ENCODE data around the gene DDX21.
"Not testable (repeated sequence)": the region's sequence is repeated elsewhere in the genome, so short reads cannot be mapped to it uniquely, and the experiment has no call there.

The DDX21 gene

GRCh38 chr10:68938117-68938516, 17.9 kb upstream of the DDX21 start:
- intact Hi-C loops (cut with DNase I; ENCODE audit: low total_unique reads) = no loop called here
- no peaks in the 10 kb centered on the region for H3K9me3 ChIP-seq
- no peak overlapping the region for H3K4me3 ChIP-seq
- TF ChIP-seq, protein P1, sequence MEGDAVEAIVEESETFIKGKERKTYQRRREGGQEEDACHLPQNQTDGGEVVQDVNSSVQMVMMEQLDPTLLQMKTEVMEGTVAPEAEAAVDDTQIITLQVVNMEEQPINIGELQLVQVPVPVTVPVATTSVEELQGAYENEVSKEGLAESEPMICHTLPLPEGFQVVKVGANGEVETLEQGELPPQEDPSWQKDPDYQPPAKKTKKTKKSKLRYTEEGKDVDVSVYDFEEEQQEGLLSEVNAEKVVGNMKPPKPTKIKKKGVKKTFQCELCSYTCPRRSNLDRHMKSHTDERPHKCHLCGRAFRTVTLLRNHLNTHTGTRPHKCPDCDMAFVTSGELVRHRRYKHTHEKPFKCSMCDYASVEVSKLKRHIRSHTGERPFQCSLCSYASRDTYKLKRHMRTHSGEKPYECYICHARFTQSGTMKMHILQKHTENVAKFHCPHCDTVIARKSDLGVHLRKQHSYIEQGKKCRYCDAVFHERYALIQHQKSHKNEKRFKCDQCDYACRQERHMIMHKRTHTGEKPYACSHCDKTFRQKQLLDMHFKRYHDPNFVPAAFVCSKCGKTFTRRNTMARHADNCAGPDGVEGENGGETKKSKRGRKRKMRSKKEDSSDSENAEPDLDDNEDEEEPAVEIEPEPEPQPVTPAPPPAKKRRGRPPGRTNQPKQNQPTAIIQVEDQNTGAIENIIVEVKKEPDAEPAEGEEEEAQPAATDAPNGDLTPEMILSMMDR (IDR thresholded peaks at IDR 0.05) = no peak
- no peak overlapping the region for H3K27ac ChIP-seq
- no peak for DNase-seq
- no peaks in the 10 kb centered on the region for H3K27me3 ChIP-seq
- H3K4me1 ChIP-seq = no peaks in the 10 kb centered on the region
- peaks cover 43 to 91% (median 57%) of the 10 kb centered on the region in 3 donors for H3K36me3 ChIP-seq

GRCh38 chr10:68938884-68939283, 17.1 kb upstream of the DDX21 start:
- Histone ChIP-seq H3K4me1 (no peaks in the 10 kb centered on the region), H3K4me3 (no peak overlapping the region), H3K27me3 (no peaks in the 10 kb centered on the region), H3K36me3 (peaks cover 48 to 91% (median 59%) of the 10 kb centered on the region in 3 donors), H3K27ac (no peak overlapping the region), H3K9me3 (no peaks in the 10 kb centered on the region)
- no peak for DNase-seq
- TF ChIP-seq, protein P1 (IDR thresholded peaks at IDR 0.05) = no peak
- intact Hi-C loops (cut with DNase I; ENCODE audit: low total_unique reads) = no loop called here

- intact Hi-C loops (cut with DNase I; ENCODE audit: low total_unique reads); H3K4me1 ChIP-seq; H3K4me3 ChIP-seq; H3K27me3 ChIP-seq; H3K27ac ChIP-seq; DNase-seq; H3K9me3 ChIP-seq: not testable (repeated sequence)
- H3K36me3 ChIP-seq = peaks cover 44 to 90% (median 66%) of the 10 kb centered on the region in 3 donors
These were observed 15.1 kb upstream of the DDX21 start for GRCh38 chr10:68940917-68941316.

DNA sequence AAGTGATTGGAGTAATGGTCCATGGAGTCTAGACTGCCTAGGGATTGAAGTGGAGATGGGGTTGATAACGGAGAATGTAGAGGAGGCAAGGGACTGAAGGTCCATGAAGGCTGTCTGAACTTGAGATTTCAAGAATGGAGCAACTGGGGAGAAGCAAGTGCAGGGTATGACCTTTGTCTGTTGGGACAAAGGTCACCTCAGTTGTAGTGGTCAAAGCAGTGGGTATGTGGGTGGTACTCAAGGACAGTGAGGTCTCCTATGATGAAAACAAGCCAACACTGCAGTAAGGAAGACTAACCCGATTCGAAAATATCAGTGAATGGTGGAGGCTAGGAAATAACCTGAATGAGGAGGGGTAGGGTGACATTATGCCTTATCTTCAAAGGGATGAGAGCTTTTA, 5.4 kb upstream of the DDX21 start:
- H3K9me3 ChIP-seq = no peaks in the 10 kb centered on the region
- no peak overlapping the region for H3K4me3 ChIP-seq
- TF ChIP-seq, protein P1 (IDR thresholded peaks at IDR 0.05) = no peak
- peaks cover 30 to 57% (median 43%) of the 10 kb centered on the region in 3 donors for H3K36me3 ChIP-seq
- no peak for DNase-seq
- H3K4me1 ChIP-seq = peaks cover 0 to 9% (median 6%) of the 10 kb centered on the region in 4 donors
- intact Hi-C loops (cut with DNase I; ENCODE audit: low total_unique reads) = loop anchor here (2.0 kb wide), 1 partner anchor 44 kb away; no protein-coding TSS in a partner anchor
- H3K27ac ChIP-seq = no peak overlapping the region
- H3K27me3 ChIP-seq = no peaks in the 10 kb centered on the region

DNA sequence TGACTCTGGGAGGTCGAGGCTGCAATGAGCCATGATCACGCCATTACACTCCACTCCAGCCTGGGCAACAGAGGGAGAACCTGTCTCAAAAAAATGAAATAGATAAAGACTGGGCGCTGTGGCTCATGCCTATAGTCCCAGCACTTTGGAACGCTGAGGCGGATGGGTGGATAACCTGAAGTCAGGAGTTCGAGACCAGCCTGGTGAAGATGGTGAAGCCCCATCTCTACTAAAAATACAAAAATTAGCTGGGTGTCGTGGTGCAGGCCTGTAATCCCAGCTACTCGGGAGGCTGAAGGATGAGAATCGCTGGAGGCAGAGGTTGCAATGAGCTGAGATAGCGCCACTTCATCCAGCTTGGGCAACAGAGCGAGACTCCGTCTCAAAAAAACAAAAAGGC, 1.1 kb upstream of the DDX21 start:
- TF ChIP-seq, protein P1 (IDR thresholded peaks at IDR 0.05) = no peak
- intact Hi-C loops (cut with DNase I; ENCODE audit: low total_unique reads) = loop anchor here (5.0 kb wide), 1 partner anchor 142 kb away; no protein-coding TSS in a partner anchor
- no peak for DNase-seq
- H3K27ac ChIP-seq = peak overlapping the region in 1 of 2 donors; percentile 58
- peaks cover 3 to 22% (median 6%) of the 10 kb centered on the region in 3 donors for H3K36me3 ChIP-seq
- H3K9me3 ChIP-seq = no peaks in the 10 kb centered on the region
- H3K27me3 ChIP-seq = no peaks in the 10 kb centered on the region
- peak overlapping the region in 1 of 2 donors; percentile 85 for H3K4me3 ChIP-seq
- H3K4me1 ChIP-seq = peaks cover 0 to 30% (median 22%) of the 10 kb centered on the region in 4 donors

- peak overlapping the region; percentile 58 to 83 for H3K27ac ChIP-seq
- TF ChIP-seq, protein P1 (IDR thresholded peaks at IDR 0.05) = no peak
- H3K36me3 ChIP-seq = peaks cover 6 to 22% (median 7%) of the 10 kb centered on the region in 3 donors
- intact Hi-C loops (cut with DNase I; ENCODE audit: low total_unique reads) = loop anchor here (5.0 kb wide), 1 partner anchor 142 kb away; no protein-coding TSS in a partner anchor
- no peaks in the 10 kb centered on the region for H3K9me3 ChIP-seq
- peak overlapping the region; percentile 70 to 85 for H3K4me3 ChIP-seq
- DNase-seq = no peak
- H3K4me1 ChIP-seq = peaks cover 0 to 30% (median 22%) of the 10 kb centered on the region in 4 donors
- no peaks in the 10 kb centered on the region for H3K27me3 ChIP-seq
These were observed 577 bp upstream of the DDX21 start for GRCh38 chr10:68955355-68955831.
